Astrocyte of the cerebellum (primary cell): ENCODE measurements around the gene CXCL10.

Experiments used
- DNase-seq: peaks from one replicate; pipeline ENCODE4 v3.0.0-alpha.2; 2011; ENCODE audit warnings: low read depth
- H3K4me3 ChIP-seq: 2 replicates; pipeline ENCODE4 v1.5.1; 2011; ENCODE audit warnings: mild to moderate bottlenecking, low read depth, low read length, moderate library complexity
- in situ Hi-C: cut with HindIII; loops from 2 replicates; pipeline ENCODE4 v1.10.0; 2017; ENCODE audit warnings: low sequenced_read_pairs
- TF ChIP-seq, protein P1 (sequence below): IDR thresholded peaks from 2 replicates; pipeline ENCODE4 v1.5.1; 2012; ENCODE audit warnings: low read length, low read depth, moderate library complexity, mild to moderate bottlenecking; ENCODE audit errors: missing control alignments

The CXCL10 gene

DNA sequence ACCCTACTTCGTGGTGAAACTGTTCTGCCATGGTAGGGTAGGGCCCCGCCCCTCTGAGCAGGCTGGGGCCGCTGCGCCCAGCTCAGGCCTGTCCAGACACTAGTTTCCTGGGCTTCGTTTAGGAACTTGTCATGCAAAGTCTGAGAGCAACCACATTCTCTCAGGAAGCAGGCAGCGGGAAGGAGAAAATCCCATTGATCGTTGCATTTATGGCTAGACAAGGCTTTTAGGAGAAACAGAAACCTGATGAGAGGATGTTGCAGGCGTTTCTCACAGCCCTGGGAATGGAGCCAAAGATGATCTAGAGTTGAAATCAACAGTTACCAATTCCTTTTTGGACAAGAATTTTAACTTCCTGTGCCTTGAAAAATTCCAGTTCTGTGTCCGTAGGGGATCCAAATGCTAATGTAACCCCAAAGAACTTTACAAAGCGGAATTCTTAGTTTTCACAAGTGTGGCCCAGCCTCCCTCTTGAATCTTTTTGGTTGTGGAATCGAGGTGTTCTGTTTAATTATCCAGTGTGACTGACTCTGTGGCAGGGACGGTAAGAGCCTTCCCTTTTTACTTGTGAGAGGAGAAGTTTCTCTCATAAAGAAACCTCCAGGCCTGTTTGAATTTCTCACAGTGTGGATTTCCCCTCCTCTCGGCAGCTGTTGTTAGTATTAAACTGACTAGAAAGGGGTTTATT is 11.5 kb downstream of the CXCL10 start:
- in situ Hi-C loops = no loop called here
- no peak overlapping the region for H3K4me3 ChIP-seq
- TF ChIP-seq, protein P1, sequence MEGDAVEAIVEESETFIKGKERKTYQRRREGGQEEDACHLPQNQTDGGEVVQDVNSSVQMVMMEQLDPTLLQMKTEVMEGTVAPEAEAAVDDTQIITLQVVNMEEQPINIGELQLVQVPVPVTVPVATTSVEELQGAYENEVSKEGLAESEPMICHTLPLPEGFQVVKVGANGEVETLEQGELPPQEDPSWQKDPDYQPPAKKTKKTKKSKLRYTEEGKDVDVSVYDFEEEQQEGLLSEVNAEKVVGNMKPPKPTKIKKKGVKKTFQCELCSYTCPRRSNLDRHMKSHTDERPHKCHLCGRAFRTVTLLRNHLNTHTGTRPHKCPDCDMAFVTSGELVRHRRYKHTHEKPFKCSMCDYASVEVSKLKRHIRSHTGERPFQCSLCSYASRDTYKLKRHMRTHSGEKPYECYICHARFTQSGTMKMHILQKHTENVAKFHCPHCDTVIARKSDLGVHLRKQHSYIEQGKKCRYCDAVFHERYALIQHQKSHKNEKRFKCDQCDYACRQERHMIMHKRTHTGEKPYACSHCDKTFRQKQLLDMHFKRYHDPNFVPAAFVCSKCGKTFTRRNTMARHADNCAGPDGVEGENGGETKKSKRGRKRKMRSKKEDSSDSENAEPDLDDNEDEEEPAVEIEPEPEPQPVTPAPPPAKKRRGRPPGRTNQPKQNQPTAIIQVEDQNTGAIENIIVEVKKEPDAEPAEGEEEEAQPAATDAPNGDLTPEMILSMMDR = no peak
- DNase-seq = peak; percentile 26

DNA sequence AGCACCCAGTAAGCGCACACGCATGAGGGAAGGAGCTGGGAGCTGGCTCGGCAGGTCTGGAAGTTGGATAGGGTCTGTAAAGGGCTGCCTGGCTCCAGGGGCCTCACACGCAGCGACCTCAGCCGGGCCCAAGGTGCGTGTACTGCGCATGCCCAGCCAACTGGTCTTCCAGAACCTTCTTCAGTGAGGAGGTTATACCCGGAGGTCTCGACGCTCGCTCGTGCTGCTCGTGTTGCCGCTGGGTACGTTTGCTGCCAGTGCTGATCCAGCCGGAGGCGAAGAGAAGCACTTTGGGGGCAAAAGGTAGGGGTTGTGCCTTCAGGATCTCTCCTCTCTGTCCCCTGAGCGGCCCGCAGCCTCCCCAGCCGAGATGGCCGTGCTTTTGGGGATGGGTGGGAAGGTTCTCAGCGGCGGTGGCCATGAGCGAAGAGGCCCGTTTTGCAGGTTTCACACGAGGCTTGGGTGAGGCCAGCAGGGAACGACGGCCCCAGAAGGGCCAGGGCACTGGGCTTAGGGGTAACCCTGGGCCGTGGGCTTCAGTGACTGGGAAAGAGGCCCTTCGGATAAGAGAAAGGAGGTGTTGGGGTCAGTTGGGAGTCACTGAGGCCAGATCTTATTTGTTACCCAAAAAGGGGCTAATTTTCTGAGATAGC is 12.2 kb downstream of the CXCL10 start:
- TF ChIP-seq, protein P1 = no peak
- no peak overlapping the region for H3K4me3 ChIP-seq
- in situ Hi-C loops = no loop called here
- DNase-seq = no peak

GRCh38 chr4:76010576-76010975 is 12.7 kb downstream of the CXCL10 start:
- no peak for DNase-seq
- in situ Hi-C loops = no loop called here
- TF ChIP-seq, protein P1 = no peak
- no peak overlapping the region for H3K4me3 ChIP-seq

GRCh38 chr4:76009311-76009710 is 14.0 kb downstream of the CXCL10 start:
- TF ChIP-seq, protein P1 = no peak
- in situ Hi-C loops = no loop called here
- no peak overlapping the region for H3K4me3 ChIP-seq
- DNase-seq = no peak

- no peak within 1 kb of the TSS for H3K4me3 ChIP-seq
- DNase-seq = no peak
- in situ Hi-C loops = no loop called here
- TF ChIP-seq, protein P1 = no peak
Measured at GRCh38 chr4:76007089-76007862, 16.0 kb downstream of the CXCL10 start, which contains the start of gene CXCL9. Gene CXCL9 (minus strand): TSS chr4:76007509. CDS start chr4:76007449, 60 bp downstream.

DNA sequence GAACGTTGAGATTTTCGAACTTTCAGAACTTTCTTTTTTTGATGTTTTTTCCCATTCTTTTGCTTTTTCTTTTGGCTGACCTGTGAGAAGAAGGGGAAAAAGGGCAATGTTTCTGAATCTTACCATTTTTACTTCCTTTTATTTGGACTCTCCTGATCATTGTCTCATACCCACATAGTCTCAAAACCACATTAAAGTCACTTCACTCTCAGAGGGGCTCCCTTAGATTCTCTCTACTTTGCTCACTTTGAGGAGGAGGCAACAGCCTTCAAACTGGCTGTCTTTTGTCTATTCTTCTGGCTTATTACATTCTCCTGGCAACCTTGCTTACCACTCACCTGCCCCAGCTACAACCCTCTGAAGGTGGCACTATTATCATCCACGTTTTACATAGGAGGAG is 19.7 kb downstream of the CXCL10 start:
- H3K4me3 ChIP-seq = no peak overlapping the region
- in situ Hi-C loops = no loop called here
- no peak for DNase-seq
- TF ChIP-seq, protein P1 = no peak
